SK-N-SH (cell line): ENCODE data around the gene PDZD2. TPM values are rescaled to one million over a fixed set of nuclear protein-coding genes. Genes with fewer than 3 reads are reported as not detected.

ENCODE experiments used
- CTCF ChIA-PET: fragments of 300-600, 350-600 bp; formaldehyde crosslinking; extraction: SDS; loops from one replicate; lab custom pipeline; 2021; lab: Yijun Ruan, JAX
- POLR2A ChIA-PET: fragments of 350-600 bp; sonication (Branson Sonifier 250); formaldehyde crosslinking; extraction: SDS; loops from one replicate; lab custom pipeline; 2020; ENCODE audit warnings: antibody characterized with exemption, inconsistent platforms; lab: Yijun Ruan, JAX
- DNase-seq: peaks from one replicate; pipeline ENCODE4 v3.0.0; 2012
- H2AFZ ChIP-seq: fragments of 200-600 bp; sonication (generic); 2 replicates; pipeline ENCODE4 v1.8.1; 2016; ENCODE audit warnings: antibody characterized with exemption, mild to moderate bottlenecking, low read depth
- H3F3A ChIP-seq: fragments of 200-600 bp; sonication (generic); replicated peaks from 2 replicates; pipeline ENCODE3; 2016; ENCODE audit warnings: antibody characterized with exemption, mild to moderate bottlenecking; ENCODE audit not compliant: insufficient read depth
- H3K27ac ChIP-seq, 2 experiments: fragments of 200-500 bp in 1 of 2; fragments of 200-600 bp in 1 of 2; sonication (Bioruptor generic) in 1 of 2; sonication (generic), shearing (Covaris generic) in 1 of 2; 2 replicates each; pipeline versions ENCODE4 v1.5.1 to v1.6.1; 2014 to 2016; ENCODE audit warnings: low read depth in 2 of 2, inconsistent platforms in 1 of 2, low read length in 1 of 2, mild to moderate bottlenecking in 1 of 2, mixed read lengths in 1 of 2
- H3K27me3 ChIP-seq: fragments of 200-600 bp; sonication (generic), shearing (Covaris generic); 2 replicates; pipeline ENCODE4 v1.6.1; 2016; ENCODE audit warnings: mixed run types; ENCODE audit not compliant: insufficient read depth
- H3K36me3 ChIP-seq, 2 experiments: fragments of 200-500 bp in 1 of 2; fragments of 200-600 bp in 1 of 2; sonication (Bioruptor generic) in 1 of 2; sonication (generic) in 1 of 2; replicated peaks in 1 of 2; 2 replicates each; pipeline versions ENCODE3 to v1.5.1; 2014 to 2016; ENCODE audit warnings: low read length in 1 of 2, mild to moderate bottlenecking in 1 of 2; ENCODE audit not compliant: insufficient read depth in 2 of 2, control insufficient read depth in 1 of 2
- H3K4me1 ChIP-seq, 2 experiments: fragments of 200-500 bp in 1 of 2; fragments of 200-600 bp in 1 of 2; sonication (Bioruptor generic) in 1 of 2; sonication (generic), shearing (Covaris generic) in 1 of 2; 2 replicates each; pipeline versions ENCODE4 v1.5.1 to v1.6.1; 2014 to 2016; ENCODE audit warnings: low read depth in 1 of 2, low read length in 1 of 2, mixed run types in 1 of 2; ENCODE audit not compliant: insufficient read depth in 2 of 2, control insufficient read depth in 1 of 2
- H3K4me2 ChIP-seq: fragments of 200-600 bp; sonication (generic), shearing (Covaris generic); 2 replicates; pipeline ENCODE4 v1.6.1; 2017; ENCODE audit warnings: mixed run types
- H3K4me3 ChIP-seq, 2 experiments: fragments of 200-500 bp in 1 of 2; fragments of 200-600 bp in 1 of 2; sonication (Bioruptor generic) in 1 of 2; sonication (generic), shearing (Covaris generic) in 1 of 2; 2 replicates each; pipeline versions ENCODE4 v1.5.1 to v1.8.1; 2014 to 2016; ENCODE audit warnings: low read depth in 2 of 2, inconsistent platforms in 1 of 2, low read length in 1 of 2, mild to moderate bottlenecking in 1 of 2, mixed read lengths in 1 of 2, moderate library complexity in 1 of 2
- H3K79me2 ChIP-seq: fragments of 200-600 bp; sonication (generic); 2 replicates; pipeline ENCODE4 v1.8.1; 2017; ENCODE audit warnings: mild to moderate bottlenecking; ENCODE audit not compliant: insufficient read depth
- H3K9ac ChIP-seq: fragments of 200-600 bp; sonication (generic); 2 replicates; pipeline ENCODE4 v1.6.1; 2017; ENCODE audit warnings: mixed run types
- H3K9me2 ChIP-seq: fragments of 200-600 bp; sonication (generic); 2 replicates; pipeline ENCODE4 v1.6.1; 2017; ENCODE audit warnings: mixed run types
- H3K9me3 ChIP-seq: fragments of 200-600 bp; sonication (generic); 2 replicates; pipeline ENCODE4 v1.6.1; 2017; ENCODE audit warnings: mixed run types, mild to moderate bottlenecking, moderate library complexity
- H4K20me1 ChIP-seq: fragments of 200-600 bp; sonication (generic); 2 replicates; pipeline ENCODE4 v1.6.1; 2017; ENCODE audit warnings: mild to moderate bottlenecking, mixed run types; ENCODE audit not compliant: insufficient read depth
- CHD2 ChIP-seq: fragments of 150-350 bp; IDR thresholded peaks from 2 replicates; pipeline ENCODE4 v1.6.1; 2018; ENCODE audit warnings: low read length; ENCODE audit not compliant: partially characterized antibody
- FOXJ3 ChIP-seq: sonication (generic); formaldehyde crosslinking; IDR thresholded peaks from 2 replicates; pipeline ENCODE4 v1.5.1; 2020; ENCODE audit warnings: mild to moderate bottlenecking, missing genetic modification reagents
- FOXM1 ChIP-seq: IDR thresholded peaks from 2 replicates; pipeline ENCODE4 v1.4.0; 2012; ENCODE audit warnings: low read depth, mild to moderate bottlenecking
- JUND ChIP-seq: IDR thresholded peaks from 2 replicates; pipeline ENCODE4 v1.4.0; 2012
- MEF2A ChIP-seq: IDR thresholded peaks from 2 replicates; pipeline ENCODE4 v1.4.0; 2012; ENCODE audit warnings: low read depth, borderline replicate concordance
- MXI1 ChIP-seq: IDR thresholded peaks from 2 replicates; pipeline ENCODE4 v1.6.1; 2012; ENCODE audit warnings: mild to moderate bottlenecking, low read depth, low read length, improper control_type of control experiment
- NFIC ChIP-seq: IDR thresholded peaks from 2 replicates; pipeline ENCODE4 v1.4.0; 2012; ENCODE audit warnings: borderline replicate concordance
- RCOR1 ChIP-seq: fragments of 150-350 bp; IDR thresholded peaks from 2 replicates; pipeline ENCODE4 v1.6.1; 2017; ENCODE audit warnings: antibody characterized with exemption, low read length
- RXRA ChIP-seq: IDR thresholded peaks from 2 replicates; pipeline ENCODE4 v1.4.0; 2012; ENCODE audit warnings: low read depth, mild to moderate bottlenecking, borderline replicate concordance
- SIN3A ChIP-seq: IDR thresholded peaks from 2 replicates; pipeline ENCODE4 v1.6.1; 2012; ENCODE audit warnings: low read depth, mild to moderate bottlenecking, low read length, moderate library complexity, borderline replicate concordance
- TAF1 ChIP-seq: IDR thresholded peaks from 2 replicates; pipeline ENCODE4 v1.6.1; 2012; ENCODE audit warnings: low read depth, mild to moderate bottlenecking, low read length, moderate library complexity, borderline replicate concordance
- TCF12 ChIP-seq: IDR thresholded peaks from 2 replicates; pipeline ENCODE4 v1.4.0; 2012
- TEAD4 ChIP-seq: IDR thresholded peaks from 2 replicates; pipeline ENCODE4 v1.4.0; 2012; ENCODE audit warnings: mild to moderate bottlenecking, borderline replicate concordance; ENCODE audit not compliant: insufficient read depth
- YY1 ChIP-seq: IDR thresholded peaks from 2 replicates; pipeline ENCODE4 v1.4.0; 2012; ENCODE audit warnings: low read depth, mild to moderate bottlenecking
- WGBS: methylation state at CpG from one replicate; pipeline ENCODE4 v1.1.6; 2017; ENCODE audit warnings: low lambda C conversion rate; 5-methylcytosine and 5-hydroxymethylcytosine counted together
- polyA plus RNA-seq, 3 experiments: library from polyadenylated mRNA; depleted of rRNA; stranded (reverse); fragments of >200 nt; gene quantifications; 2 replicates each; pipeline ENCODE4 v1.2.3, GENCODE V29; 2012
- TF ChIP-seq, protein P1 (sequence below): IDR thresholded peaks from 2 replicates; pipeline ENCODE4 v1.4.0; 2012; ENCODE audit warnings: low read depth, borderline replicate concordance
- TF ChIP-seq, protein P2 (sequence below): IDR thresholded peaks from 2 replicates; pipeline ENCODE4 v1.4.0; 2012; ENCODE audit warnings: low read depth
- TF ChIP-seq, protein P3 (sequence below): fragments of 150-350 bp; IDR thresholded peaks from 2 replicates; pipeline ENCODE4 v1.6.1; 2017; ENCODE audit warnings: antibody characterized with exemption, low read length, low read depth, borderline replicate concordance

PDZD2 gene
- polyA plus RNA-seq, 1 of the 3 experiments (the other 2 are of a cell fraction), result 0.13 TPM

DNA sequence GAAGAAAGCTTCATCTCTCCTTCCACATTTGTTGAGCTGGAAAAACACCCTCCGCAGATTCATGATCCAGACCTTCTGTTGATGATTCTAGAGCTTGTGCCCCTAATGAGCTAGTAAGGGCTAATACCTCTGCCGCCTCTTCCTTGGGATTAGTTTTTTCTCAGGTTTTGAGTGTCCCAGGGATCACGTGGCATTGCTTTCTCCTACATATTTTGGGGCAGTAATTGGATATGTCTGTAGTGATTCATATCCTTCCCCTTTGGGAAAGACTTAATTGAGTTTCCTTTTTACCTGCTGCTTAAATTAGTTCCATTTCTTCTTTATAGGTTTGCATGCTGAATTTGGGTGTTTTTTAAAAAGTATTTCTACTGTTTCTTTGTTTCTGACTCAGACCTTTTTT lies 391.3 kb downstream of the PDZD2 start:
- Histone ChIP-seq H3K4me1 (peaks cover 0 to 26% of the 10 kb centered on the region in 2 experiments; a peak in 2 of 4 replicates), H3K36me3 (no peaks in the 10 kb centered on the region), H3K27ac (no peak overlapping the region), H3K9ac (no peak overlapping the region), H3F3A (peaks cover 6% of the 10 kb centered on the region), H3K9me3 (no peaks in the 10 kb centered on the region), H3K79me2 (no peaks in the 10 kb centered on the region), H2AFZ (no peak overlapping the region), H3K4me3 (no peak overlapping the region)
- 74% methylated on average over 3 of the region's 3 CpGs for WGBS
- no peak for DNase-seq
- TF ChIP-seq, protein P1, sequence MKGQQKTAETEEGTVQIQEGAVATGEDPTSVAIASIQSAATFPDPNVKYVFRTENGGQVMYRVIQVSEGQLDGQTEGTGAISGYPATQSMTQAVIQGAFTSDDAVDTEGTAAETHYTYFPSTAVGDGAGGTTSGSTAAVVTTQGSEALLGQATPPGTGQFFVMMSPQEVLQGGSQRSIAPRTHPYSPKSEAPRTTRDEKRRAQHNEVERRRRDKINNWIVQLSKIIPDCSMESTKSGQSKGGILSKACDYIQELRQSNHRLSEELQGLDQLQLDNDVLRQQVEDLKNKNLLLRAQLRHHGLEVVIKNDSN, result 0 out of 2 replicates have a peak, but pooled peaks have one; percentile 29
- TF ChIP-seq TCF12, result no peak
- TF ChIP-seq, all 33 proteins: peak for 1
- no peaks in the 10 kb centered on the region for H3K9me2 ChIP-seq
- no peaks in the 10 kb centered on the region; the same call in 1 of the 2 replicates for H3K27me3 ChIP-seq
- no peak overlapping the region for H3K4me2 ChIP-seq
- POLR2A ChIA-PET, result no interaction called here
- CTCF ChIA-PET, result interaction anchor here (1.3 to 2.4 kb wide), 2 partner anchors 46 to 205 kb away, joined by 4 to 8 read pairs; no protein-coding TSS in a partner anchor
- no peaks in the 10 kb centered on the region for H4K20me1 ChIP-seq

DNA sequence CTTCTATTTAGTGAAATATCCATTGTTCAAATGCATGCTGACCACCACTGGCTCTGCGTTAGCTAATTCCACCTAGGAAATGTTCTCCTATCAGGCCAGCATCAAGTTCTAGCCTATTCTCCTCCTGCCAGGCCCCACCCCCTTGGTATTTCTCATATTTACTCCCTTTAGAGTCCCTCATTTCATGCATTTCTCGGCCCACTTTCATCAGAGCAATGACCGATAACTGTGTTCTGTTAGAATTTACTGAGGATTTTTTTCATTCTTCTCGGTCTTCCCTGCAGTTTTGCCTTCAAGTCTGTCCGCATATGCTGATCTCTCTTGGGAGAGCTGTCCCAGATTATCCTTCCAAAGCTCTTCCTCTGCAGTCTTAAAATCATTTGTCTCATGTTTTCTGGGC lies 391.8 kb downstream of the PDZD2 start:
- H3F3A ChIP-seq, result peaks cover 6% of the 10 kb centered on the region
- ChIA-PET CTCF (interaction anchor here (1.3 to 2.4 kb wide), 2 partner anchors 46 to 206 kb away, joined by 4 to 8 read pairs; no protein-coding TSS in a partner anchor), POLR2A (no interaction called here)
- no peaks in the 10 kb centered on the region for H3K9me3 ChIP-seq
- H3K4me3 ChIP-seq, result no peak overlapping the region
- no peak overlapping the region for H3K9ac ChIP-seq
- H4K20me1 ChIP-seq, result no peaks in the 10 kb centered on the region
- H3K36me3 ChIP-seq, result no peaks in the 10 kb centered on the region
- no peaks in the 10 kb centered on the region; the same call in 1 of the 2 replicates for H3K27me3 ChIP-seq
- DNase-seq, result no peak
- peaks cover 0 to 26% of the 10 kb centered on the region in 2 experiments; a peak in 2 of 4 replicates for H3K4me1 ChIP-seq
- H2AFZ ChIP-seq, result peak overlapping the region; percentile 33; the same call in 1 of the 2 replicates
- no peak overlapping the region for H3K4me2 ChIP-seq
- no peaks in the 10 kb centered on the region for H3K9me2 ChIP-seq
- H3K27ac ChIP-seq, result no peak overlapping the region
- no peaks in the 10 kb centered on the region for H3K79me2 ChIP-seq
- WGBS, result 74% methylated on average over 5 of the region's 5 CpGs
- TF ChIP-seq, protein P2, sequence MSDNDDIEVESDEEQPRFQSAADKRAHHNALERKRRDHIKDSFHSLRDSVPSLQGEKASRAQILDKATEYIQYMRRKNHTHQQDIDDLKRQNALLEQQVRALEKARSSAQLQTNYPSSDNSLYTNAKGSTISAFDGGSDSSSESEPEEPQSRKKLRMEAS, result no peak
- TF ChIP-seq TEAD4 (no peak), FOXJ3 (CRISPR knock-in tag) (no peak), TAF1 (no peak), CHD2 (no peak), FOXM1 (no peak), JUND (no peak), RXRA (no peak), MXI1 (no peak), SIN3A (no peak), RCOR1 (no peak), MEF2A (no peak), NFIC (no peak), YY1 (no peak), TCF12 (no peak)
- TF ChIP-seq, protein P3, sequence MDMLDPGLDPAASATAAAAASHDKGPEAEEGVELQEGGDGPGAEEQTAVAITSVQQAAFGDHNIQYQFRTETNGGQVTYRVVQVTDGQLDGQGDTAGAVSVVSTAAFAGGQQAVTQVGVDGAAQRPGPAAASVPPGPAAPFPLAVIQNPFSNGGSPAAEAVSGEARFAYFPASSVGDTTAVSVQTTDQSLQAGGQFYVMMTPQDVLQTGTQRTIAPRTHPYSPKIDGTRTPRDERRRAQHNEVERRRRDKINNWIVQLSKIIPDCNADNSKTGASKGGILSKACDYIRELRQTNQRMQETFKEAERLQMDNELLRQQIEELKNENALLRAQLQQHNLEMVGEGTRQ, result no peak
- TF ChIP-seq, protein P1, result no peak
